ENCODE data around the gene ZNF524.
A peak's percentile ranks its signal among the peaks of the same experiment; 100 is the strongest.

ZNF524 gene

GRCh38 chr19:55621673-55622231 lies 21.7 kb downstream of the ZNF524 start:
- ATAC-seq (ENCODE audit: insufficient read depth, low read depth) (no peak), DNase-seq (no peak)
- Histone ChIP-seq H3K9me3 (ENCODE audit: insufficient read depth, low read length, severe bottlenecking) (no peaks in the 10 kb centered on the region), H2AFZ (ENCODE audit: low read depth, low read length) (no peak overlapping the region), H3K4me1 (ENCODE audit: insufficient read depth, low read length) (peaks cover 28% of the 10 kb centered on the region), H3K4me3 (ENCODE audit: low read depth in 1 of 2, low read length in 2 of 2) (no peak overlapping the region), H3K27me3 (ENCODE audit: insufficient read depth, low read length, poor library complexity) (no peaks in the 10 kb centered on the region), H3K36me3 (ENCODE audit: insufficient read depth, low read length) (peaks cover 17% of the 10 kb centered on the region), H4K20me1 (ENCODE audit: insufficient read depth, low read length) (no peaks in the 10 kb centered on the region), H3K27ac (ENCODE audit: low read length) (no peak overlapping the region), H3K9ac (ENCODE audit: low read depth, low read length) (no peak overlapping the region), H3K4me2 (ENCODE audit: insufficient read depth, low read length) (no peak overlapping the region), H3K79me2 (ENCODE audit: insufficient read depth, low read length) (no peaks in the 10 kb centered on the region)
- TF ChIP-seq, protein P1, sequence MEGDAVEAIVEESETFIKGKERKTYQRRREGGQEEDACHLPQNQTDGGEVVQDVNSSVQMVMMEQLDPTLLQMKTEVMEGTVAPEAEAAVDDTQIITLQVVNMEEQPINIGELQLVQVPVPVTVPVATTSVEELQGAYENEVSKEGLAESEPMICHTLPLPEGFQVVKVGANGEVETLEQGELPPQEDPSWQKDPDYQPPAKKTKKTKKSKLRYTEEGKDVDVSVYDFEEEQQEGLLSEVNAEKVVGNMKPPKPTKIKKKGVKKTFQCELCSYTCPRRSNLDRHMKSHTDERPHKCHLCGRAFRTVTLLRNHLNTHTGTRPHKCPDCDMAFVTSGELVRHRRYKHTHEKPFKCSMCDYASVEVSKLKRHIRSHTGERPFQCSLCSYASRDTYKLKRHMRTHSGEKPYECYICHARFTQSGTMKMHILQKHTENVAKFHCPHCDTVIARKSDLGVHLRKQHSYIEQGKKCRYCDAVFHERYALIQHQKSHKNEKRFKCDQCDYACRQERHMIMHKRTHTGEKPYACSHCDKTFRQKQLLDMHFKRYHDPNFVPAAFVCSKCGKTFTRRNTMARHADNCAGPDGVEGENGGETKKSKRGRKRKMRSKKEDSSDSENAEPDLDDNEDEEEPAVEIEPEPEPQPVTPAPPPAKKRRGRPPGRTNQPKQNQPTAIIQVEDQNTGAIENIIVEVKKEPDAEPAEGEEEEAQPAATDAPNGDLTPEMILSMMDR (IDR thresholded peaks at IDR 0.05; ENCODE audit: borderline replicate concordance, extremely low read depth, low read length, poor library complexity, severe bottlenecking) = no peak
- no peak for TF ChIP-seq EZH2 (IDR thresholded peaks at IDR 0.05; ENCODE audit: borderline replicate concordance, low read depth, low read length, severe bottlenecking)

DNA sequence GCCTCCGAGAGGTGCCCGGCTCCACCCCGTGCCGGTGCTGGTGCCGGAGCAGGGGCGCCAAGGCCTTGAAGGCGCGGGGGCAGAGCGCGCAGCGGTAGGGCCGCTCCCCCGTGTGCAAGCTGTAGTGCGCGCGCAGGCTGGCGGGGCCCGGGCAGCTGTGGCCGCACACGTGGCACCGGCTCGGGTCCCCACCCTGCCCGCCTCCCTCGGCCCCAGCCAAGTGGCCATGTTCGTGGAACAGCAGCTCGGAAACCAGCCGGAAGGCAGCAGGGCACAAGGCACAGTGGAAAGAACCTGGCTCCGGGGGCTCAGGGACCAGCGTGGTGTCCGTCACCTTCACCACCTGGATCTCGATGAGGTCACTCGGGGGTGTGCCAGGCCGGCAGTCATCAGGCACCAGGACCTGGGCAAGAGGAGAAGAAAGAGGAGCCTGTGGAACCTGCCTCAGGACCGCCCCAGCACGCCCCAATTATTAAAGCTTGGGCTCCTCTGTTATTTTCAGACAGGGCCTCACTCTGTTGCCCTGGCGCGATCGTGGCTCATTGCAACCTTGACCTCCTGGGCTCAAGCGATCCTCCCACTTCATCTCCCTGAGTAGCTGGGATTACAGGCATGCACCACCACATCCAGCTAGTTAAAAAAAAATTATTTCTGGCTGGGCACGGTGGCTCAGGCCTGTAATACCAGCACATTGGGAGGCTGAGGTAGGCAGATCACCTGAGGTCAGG lies 22.3 kb downstream of the ZNF524 start:
- ATAC-seq (ENCODE audit: insufficient read depth, low read depth) (no peak), DNase-seq (no peak)
- no peak overlapping the region for H2AFZ ChIP-seq (ENCODE audit: low read depth, low read length)
- H3K9ac ChIP-seq (ENCODE audit: low read depth, low read length) = no peak overlapping the region
- H3K36me3 ChIP-seq (ENCODE audit: insufficient read depth, low read length) = peaks cover 12% of the 10 kb centered on the region
- H3K9me3 ChIP-seq (ENCODE audit: insufficient read depth, low read length, severe bottlenecking) = no peaks in the 10 kb centered on the region
- H3K27me3 ChIP-seq (ENCODE audit: insufficient read depth, low read length, poor library complexity) = no peaks in the 10 kb centered on the region
- no peak overlapping the region for H3K4me3 ChIP-seq (ENCODE audit: low read depth in 1 of 2, low read length in 2 of 2)
- no peaks in the 10 kb centered on the region for H3K79me2 ChIP-seq (ENCODE audit: insufficient read depth, low read length)
- peaks cover 28% of the 10 kb centered on the region for H3K4me1 ChIP-seq (ENCODE audit: insufficient read depth, low read length)
- H4K20me1 ChIP-seq (ENCODE audit: insufficient read depth, low read length) = no peaks in the 10 kb centered on the region
- no peak for TF ChIP-seq EZH2 (IDR thresholded peaks at IDR 0.05; ENCODE audit: borderline replicate concordance, low read depth, low read length, severe bottlenecking)
- TF ChIP-seq, protein P1 (IDR thresholded peaks at IDR 0.05; ENCODE audit: borderline replicate concordance, extremely low read depth, low read length, poor library complexity, severe bottlenecking) = no peak
- H3K27ac ChIP-seq (ENCODE audit: low read length) = no peak overlapping the region
- no peak overlapping the region for H3K4me2 ChIP-seq (ENCODE audit: insufficient read depth, low read length)

- no peak overlapping the region for H2AFZ ChIP-seq (ENCODE audit: low read depth, low read length)
- H3K4me2 ChIP-seq (ENCODE audit: insufficient read depth, low read length) = peak overlapping the region; percentile 64
Observed at GRCh38 chr19:55623130-55623529, 23.0 kb downstream of the ZNF524 start.

More at GRCh38 chr19:55623130-55623529, 23.0 kb downstream of the ZNF524 start:
- H3K36me3 ChIP-seq (ENCODE audit: insufficient read depth, low read length) = peaks cover 8% of the 10 kb centered on the region
- DNase-seq (no peak), ATAC-seq (ENCODE audit: insufficient read depth, low read depth) (no peak)
- no peak for TF ChIP-seq EZH2 (IDR thresholded peaks at IDR 0.05; ENCODE audit: borderline replicate concordance, low read depth, low read length, severe bottlenecking)
- TF ChIP-seq, protein P1 (IDR thresholded peaks at IDR 0.05; ENCODE audit: borderline replicate concordance, extremely low read depth, low read length, poor library complexity, severe bottlenecking) = no peak
- H3K4me3 ChIP-seq (ENCODE audit: low read depth in 1 of 2, low read length in 2 of 2) = no peak overlapping the region
- H3K9me3 ChIP-seq (ENCODE audit: insufficient read depth, low read length, severe bottlenecking) = no peaks in the 10 kb centered on the region
- H3K27me3 ChIP-seq (ENCODE audit: insufficient read depth, low read length, poor library complexity) = no peaks in the 10 kb centered on the region
- H3K4me1 ChIP-seq (ENCODE audit: insufficient read depth, low read length) = peaks cover 28% of the 10 kb centered on the region
- H3K27ac ChIP-seq (ENCODE audit: low read length) = no peak overlapping the region
- no peaks in the 10 kb centered on the region for H3K79me2 ChIP-seq (ENCODE audit: insufficient read depth, low read length)
- no peaks in the 10 kb centered on the region for H4K20me1 ChIP-seq (ENCODE audit: insufficient read depth, low read length)
- no peak overlapping the region for H3K9ac ChIP-seq (ENCODE audit: low read depth, low read length)

All from DND-41 (cell line).